PC-9 (cell line): ENCODE data around the gene MGAT4A. TPM values are rescaled to one million over a fixed set of nuclear protein-coding genes. Genes with fewer than 3 reads are reported as not detected.

Experiments
- BruUV-seq: library from RNA; stranded (reverse); fragments of 400-500 nt; replicated peaks from 2 replicates; lab custom pipeline; 2021; lab: Mats Ljungman, UMichigan
- CTCF ChIA-PET: fragments of 300-600 bp; sonication (Branson Sonifier 250); formaldehyde crosslinking; loops from one replicate; lab custom pipeline; 2022; ENCODE audit warnings: antibody characterized with exemption; lab: Charles Lee
- POLR2A ChIA-PET: fragments of 300-600 bp; sonication (Branson Sonifier 250); formaldehyde crosslinking; loops from one replicate; lab custom pipeline; 2022; ENCODE audit warnings: antibody characterized with exemption; ENCODE audit not compliant: unreplicated experiment; lab: Charles Lee
- DNase-seq, 2 experiments: peaks; one replicate each; pipeline versions ENCODE4 v3.0.0 to v3.0.0-alpha.2; 2015 to 2022; ENCODE audit warnings: mixed read lengths in 1 of 2
- H2AFZ ChIP-seq: fragments of 200-600 bp; sonication (generic); 2 replicates; pipeline ENCODE4 v1.8.1; 2017; ENCODE audit warnings: antibody characterized with exemption
- H3F3A ChIP-seq: fragments of 200-600 bp; sonication (generic); 2 replicates; pipeline ENCODE4 v1.8.1; 2017; ENCODE audit warnings: antibody characterized with exemption, mild to moderate bottlenecking, low read depth; ENCODE audit not compliant: insufficient read depth
- H3K27ac ChIP-seq: fragments of 200-600 bp; sonication (generic); 2 replicates; pipeline ENCODE4 v1.6.1; 2016; ENCODE audit warnings: mixed run types
- H3K27me3 ChIP-seq: fragments of 200-600 bp; sonication (generic); 2 replicates; pipeline ENCODE4 v1.6.1; 2016; ENCODE audit warnings: low read depth, mixed run types; ENCODE audit not compliant: insufficient read depth
- H3K36me3 ChIP-seq: fragments of 200-600 bp; sonication (generic); 2 replicates; pipeline ENCODE4 v1.6.1; 2016; ENCODE audit warnings: low read depth, mixed run types
- H3K4me1 ChIP-seq: fragments of 200-600 bp; sonication (generic); replicated peaks from 2 replicates; pipeline ENCODE4 v1.6.1; 2016; ENCODE audit warnings: mixed run types; ENCODE audit not compliant: insufficient read depth
- H3K4me2 ChIP-seq: fragments of 200-600 bp; sonication (generic); 2 replicates; pipeline ENCODE4 v1.6.1; 2017; ENCODE audit warnings: mixed run types
- H3K4me3 ChIP-seq: fragments of 200-600 bp; sonication (generic); 2 replicates; pipeline ENCODE4 v1.6.1; 2016; ENCODE audit warnings: mixed run types
- H3K79me2 ChIP-seq: fragments of 200-600 bp; sonication (generic); 2 replicates; pipeline ENCODE4 v1.6.1; 2017; ENCODE audit warnings: low read depth, mixed run types
- H3K9me2 ChIP-seq: fragments of 200-600 bp; sonication (generic); 2 replicates; pipeline ENCODE4 v1.8.1; 2017; ENCODE audit warnings: mild to moderate bottlenecking; ENCODE audit not compliant: insufficient read depth
- H3K9me3 ChIP-seq: fragments of 200-600 bp; sonication (generic); 2 replicates; pipeline ENCODE4 v1.8.1; 2016; ENCODE audit warnings: low read depth; ENCODE audit not compliant: insufficient read depth
- H4K20me1 ChIP-seq: fragments of 200-600 bp; sonication (generic); 2 replicates; pipeline ENCODE4 v1.8.1; 2017; ENCODE audit not compliant: insufficient read depth
- CTCF ChIP-seq: fragments of 200-600 bp; sonication (generic); conservative IDR thresholded peaks from 2 replicates; pipeline ENCODE4 v1.6.1; 2017; ENCODE audit warnings: mixed run types, antibody characterized with exemption, mild to moderate bottlenecking, moderate library complexity
- EZH2 ChIP-seq: fragments of 200-600 bp; sonication (generic); IDR thresholded peaks from 2 replicates; pipeline ENCODE4 v1.8.0; 2017; ENCODE audit warnings: antibody characterized with exemption, low read depth
- intact Hi-C: fragments of 100-400 bp; cut with micrococcal nuclease; formaldehyde crosslinking; loops from one replicate; pipeline ENCODE4 v1.10.0; 2022; ENCODE audit not compliant: unreplicated experiment
- total RNA-seq: library from RNA; stranded (reverse); gene quantifications from 2 replicates; pipeline ENCODE4 v1.2.3, GENCODE V29; 2021

Gene MGAT4A
- total RNA-seq, 1 experiment from 2014 or later, result 12.9 TPM

- intact Hi-C loops, result no loop called here
- ChIA-PET CTCF (no interaction called here), POLR2A (no interaction called here)
- Histone ChIP-seq H3K79me2 (no peaks in the 10 kb centered on the region), H3K9me3 (no peaks in the 10 kb centered on the region), H3K4me3 (no peak overlapping the region), H3K4me2 (no peak overlapping the region), H3F3A (no peaks in the 10 kb centered on the region), H2AFZ (no peak overlapping the region), H3K36me3 (no peaks in the 10 kb centered on the region), H4K20me1 (no peaks in the 10 kb centered on the region), H3K27ac (no peak overlapping the region), H3K4me1 (no peaks in the 10 kb centered on the region), H3K27me3 (no peaks in the 10 kb centered on the region), H3K9me2 (no peaks in the 10 kb centered on the region)
- no peak for DNase-seq
- no TSS peak for BruUV-seq
- TF ChIP-seq EZH2, result no peak
- TF ChIP-seq CTCF, result no peak
These were observed 147.7 kb downstream of the MGAT4A start for GRCh38 chr2:98583276-98583675.

- CTCF ChIA-PET, result no interaction called here
- BruUV-seq, result no TSS peak
- no peak for TF ChIP-seq CTCF
- TF ChIP-seq EZH2, result no peak
These were observed 148.4 kb downstream of the MGAT4A start for GRCh38 chr2:98582523-98582922.

GRCh38 chr2:98580656-98581284 is 150.2 kb downstream of the MGAT4A start:
- Histone ChIP-seq H3K9me2 (no peaks in the 10 kb centered on the region), H2AFZ (no peak overlapping the region), H4K20me1 (no peaks in the 10 kb centered on the region), H3K4me2 (no peak overlapping the region), H3K4me3 (no peak overlapping the region), H3K4me1 (no peaks in the 10 kb centered on the region), H3K27me3 (no peaks in the 10 kb centered on the region), H3K27ac (no peak overlapping the region), H3K36me3 (no peaks in the 10 kb centered on the region), H3K79me2 (no peaks in the 10 kb centered on the region), H3K9me3 (no peaks in the 10 kb centered on the region), H3F3A (no peaks in the 10 kb centered on the region)
- DNase-seq, result no peak
- TF ChIP-seq CTCF, result peak; percentile 33; the same call in 1 of the 2 replicates
- TF ChIP-seq EZH2, result no peak
- BruUV-seq, result no TSS peak
- POLR2A ChIA-PET, result no interaction called here
- CTCF ChIA-PET, result no interaction called here
- intact Hi-C loops, result no loop called here

More at GRCh38 chr2:98582523-98582922, 148.4 kb downstream of the MGAT4A start:
- H3K9me3 ChIP-seq, result no peaks in the 10 kb centered on the region
- DNase-seq, result no peak
- H3K9me2 ChIP-seq, result no peaks in the 10 kb centered on the region
- H3K4me2 ChIP-seq, result no peak overlapping the region
- no peaks in the 10 kb centered on the region for H3K36me3 ChIP-seq
- POLR2A ChIA-PET, result no interaction called here
- no peak overlapping the region for H2AFZ ChIP-seq
- H3K4me3 ChIP-seq, result no peak overlapping the region
- no peaks in the 10 kb centered on the region for H3F3A ChIP-seq
- H3K79me2 ChIP-seq, result no peaks in the 10 kb centered on the region
- intact Hi-C loops, result no loop called here
- H3K4me1 ChIP-seq, result no peaks in the 10 kb centered on the region
- no peaks in the 10 kb centered on the region for H3K27me3 ChIP-seq
- no peaks in the 10 kb centered on the region for H4K20me1 ChIP-seq
- H3K27ac ChIP-seq, result no peak overlapping the region
